ENCODE data around the gene HHIPL1. TPM values are rescaled to one million over a fixed set of nuclear protein-coding genes. Genes with fewer than 3 reads are reported as not detected.
"Not testable (repeated sequence)": the region's sequence is repeated elsewhere in the genome, so short reads cannot be mapped to it uniquely, and the experiment has no call there.

HHIPL1 gene
- total RNA-seq, 1 experiment from 2014 or later = 2.1 TPM

GRCh38 chr14:99660006-99660566 is 15.2 kb downstream of the HHIPL1 start:
- no peaks in the 10 kb centered on the region for H3K27me3 ChIP-seq (ENCODE audit: control insufficient read depth, insufficient read depth, low read length)
- no peak for ATAC-seq
- CTCF ChIA-PET = no interaction called here

GRCh38 chr14:99660794-99661193 is 15.9 kb downstream of the HHIPL1 start:
- DNase-seq (ENCODE audit: low read depth, low spot score) = no peak
- TF ChIP-seq REST (IDR thresholded peaks at IDR 0.05; ENCODE audit: insufficient read depth in 1 of 2, low read depth in 2 of 2, low read length in 1 of 2) (no peak), POLR2AphosphoS5 (IDR thresholded peaks at IDR 0.05; ENCODE audit: low read depth, low read length) (no peak), TCF7L2 (IDR thresholded peaks at IDR 0.05; ENCODE audit: low read depth, low read length) (no peak), CTCF (IDR thresholded peaks at IDR 0.05) (no peak)
- Histone ChIP-seq H3K4me1 (ENCODE audit: control insufficient read depth, insufficient read depth, low read length) (no peaks in the 10 kb centered on the region; the same call in 1 of the 2 replicates), H3K27me3 (ENCODE audit: control insufficient read depth, insufficient read depth, low read length) (no peaks in the 10 kb centered on the region), H3K9me3 (ENCODE audit: control insufficient read depth, insufficient read depth, low read depth, low read length) (no peaks in the 10 kb centered on the region), H3K4me3 (ENCODE audit: low read depth in 2 of 2, low read length in 2 of 2) (no peak overlapping the region), H3K36me3 (ENCODE audit: control insufficient read depth, insufficient read depth, low read length) (no peaks in the 10 kb centered on the region), H3K27ac (ENCODE audit: low read length) (no peak overlapping the region)
- ChIA-PET CTCF (no interaction called here), POLR2A (interaction anchor here (0.7 kb wide), 1 partner anchor 297 kb away, joined by 4 read pairs; no protein-coding TSS in a partner anchor)
- no TSS peak for BruUV-seq (replicated peaks)
- no peak for ATAC-seq
- in situ Hi-C loops (cut with HindIII; ENCODE audit: low pct_unique_long_range_greater_than_20kb, low sequenced_read_pairs) (no loop called here), intact Hi-C loops (cut with micrococcal nuclease; ENCODE audit: unreplicated experiment) (no loop called here)

More at GRCh38 chr14:99660006-99660566, 15.2 kb downstream of the HHIPL1 start:
- Histone ChIP-seq H3K27ac (ENCODE audit: low read length) (no peak overlapping the region), H3K4me3 (ENCODE audit: low read depth in 2 of 2, low read length in 2 of 2) (no peak overlapping the region), H3K9me3 (ENCODE audit: control insufficient read depth, insufficient read depth, low read depth, low read length) (no peaks in the 10 kb centered on the region), H3K4me1 (ENCODE audit: control insufficient read depth, insufficient read depth, low read length) (no peaks in the 10 kb centered on the region; the same call in 1 of the 2 replicates), H3K36me3 (ENCODE audit: control insufficient read depth, insufficient read depth, low read length) (no peaks in the 10 kb centered on the region)
- TF ChIP-seq TCF7L2 (IDR thresholded peaks at IDR 0.05; ENCODE audit: low read depth, low read length) (no peak), SIN3A (IDR thresholded peaks at IDR 0.05; ENCODE audit: borderline replicate concordance, insufficient read depth, low read depth, low read length) (no peak), REST (IDR thresholded peaks at IDR 0.05; ENCODE audit: insufficient read depth in 1 of 2, low read depth in 2 of 2, low read length in 1 of 2) (no peak), POLR2AphosphoS5 (IDR thresholded peaks at IDR 0.05; ENCODE audit: low read depth, low read length) (no peak), CTCF (IDR thresholded peaks at IDR 0.05) (no peak)
- DNase-seq (ENCODE audit: low read depth, low spot score) = no peak
- no TSS peak for BruUV-seq (replicated peaks)
- in situ Hi-C loops (cut with HindIII; ENCODE audit: low pct_unique_long_range_greater_than_20kb, low sequenced_read_pairs) (no loop called here), intact Hi-C loops (cut with micrococcal nuclease; ENCODE audit: unreplicated experiment) (no loop called here)
- POLR2A ChIA-PET = no interaction called here

GRCh38 chr14:99661206-99661605 is 16.3 kb downstream of the HHIPL1 start:
- DNase-seq (ENCODE audit: low read depth, low spot score); CTCF ChIA-PET; H3K27me3 ChIP-seq (ENCODE audit: control insufficient read depth, insufficient read depth, low read length); intact Hi-C loops (cut with micrococcal nuclease; ENCODE audit: unreplicated experiment); H3K4me3 ChIP-seq (ENCODE audit: low read depth in 2 of 2, low read length in 2 of 2); H3K4me1 ChIP-seq (ENCODE audit: control insufficient read depth, insufficient read depth, low read length); ATAC-seq; BruUV-seq (replicated peaks); H3K27ac ChIP-seq (ENCODE audit: low read length); H3K36me3 ChIP-seq (ENCODE audit: control insufficient read depth, insufficient read depth, low read length); H3K9me3 ChIP-seq (ENCODE audit: control insufficient read depth, insufficient read depth, low read depth, low read length); in situ Hi-C loops (cut with HindIII; ENCODE audit: low pct_unique_long_range_greater_than_20kb, low sequenced_read_pairs): not testable (repeated sequence)
- POLR2A ChIA-PET = interaction anchor here (0.7 kb wide), 1 partner anchor 297 kb away, joined by 4 read pairs; no protein-coding TSS in a partner anchor
